B cell (primary cell): ENCODE results near the gene EPHB1.

Source experiments
- CTCF ChIP-seq: fragments of 200-600 bp; IDR thresholded peaks from one replicate; pipeline ENCODE4 v1.8.0; 2022; ENCODE audit warnings: antibody characterized with exemption, mild to moderate bottlenecking
- EZH2 ChIP-seq: IDR thresholded peaks from 2 replicates; pipeline ENCODE4 v1.6.1; 2012; ENCODE audit warnings: borderline replicate concordance, low read depth, mild to moderate bottlenecking, moderate library complexity, low read length; ENCODE audit not compliant: insufficient read depth, poor library complexity, severe bottlenecking

GRCh38 chr3:135109681-135110080, 314.6 kb downstream of the EPHB1 start:
- TF ChIP-seq CTCF (no peak), EZH2 (no peak)
